Renal cortical epithelial cell (primary cell): ENCODE data around the gene OIT3. TPM values are rescaled to one million over a fixed set of nuclear protein-coding genes. Genes with fewer than 3 reads are reported as not detected.
A peak's percentile ranks its signal among the peaks of the same experiment; 100 is the strongest.

Experiments
- DNase-seq: peaks from one replicate; pipeline ENCODE4 v3.0.0-alpha.2; 2011; ENCODE audit warnings: low read depth
- total RNA-seq: library from RNA; depleted of rRNA; stranded (reverse); fragments of >200 nt; gene quantifications from 2 replicates; pipeline ENCODE4 v1.2.3, GENCODE V29; 2014

Gene OIT3
- total RNA-seq, 1 donor from 2014 or later: 0.25 TPM

DNA sequence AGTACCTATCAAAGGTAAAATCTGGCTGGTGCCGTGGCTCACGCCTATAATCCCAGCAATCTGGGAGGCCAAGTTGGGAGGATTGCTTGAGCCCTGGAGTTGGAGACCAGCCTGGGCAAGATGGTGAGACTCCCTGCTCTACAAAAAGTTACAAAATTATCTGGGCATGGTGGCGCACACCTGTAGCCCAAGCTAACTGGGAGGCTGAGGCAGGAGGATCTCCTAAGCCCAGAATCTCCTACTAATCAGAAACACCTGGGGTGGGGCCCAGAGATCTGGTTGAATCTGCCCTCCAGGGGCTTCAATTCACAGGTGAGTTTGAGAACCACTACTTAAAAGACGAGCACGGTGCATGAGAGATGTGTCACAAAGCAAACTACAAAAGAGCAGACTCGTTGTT, 58.6 kb downstream of the OIT3 start:
- DNase-seq: no peak

DNA sequence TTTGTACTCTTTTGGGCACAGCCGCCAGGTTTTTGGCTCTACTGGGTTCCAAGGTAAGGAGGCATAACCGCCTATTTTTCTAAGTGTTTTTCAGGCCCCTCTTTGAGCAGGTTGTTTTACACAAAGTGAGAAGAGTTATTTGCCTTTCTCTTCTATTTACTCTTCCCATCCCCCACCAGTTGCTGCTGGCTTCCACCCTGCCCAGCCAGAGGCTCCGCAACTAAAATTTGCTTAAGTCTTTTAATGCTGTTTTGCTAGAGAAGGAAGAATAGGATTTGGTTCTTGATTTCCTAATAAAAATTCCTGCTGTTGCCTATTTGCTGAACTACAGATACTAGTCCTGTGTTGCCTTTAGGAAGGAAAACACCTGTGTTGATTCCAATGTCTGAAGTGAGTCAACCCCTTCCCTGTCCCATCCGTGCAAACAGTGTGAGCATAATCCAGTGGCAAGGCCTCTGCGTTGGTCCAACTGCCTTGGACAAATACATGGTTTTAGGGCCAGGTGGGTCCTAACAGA, 59.2 kb downstream of the OIT3 start:
- no peak for DNase-seq

DNA sequence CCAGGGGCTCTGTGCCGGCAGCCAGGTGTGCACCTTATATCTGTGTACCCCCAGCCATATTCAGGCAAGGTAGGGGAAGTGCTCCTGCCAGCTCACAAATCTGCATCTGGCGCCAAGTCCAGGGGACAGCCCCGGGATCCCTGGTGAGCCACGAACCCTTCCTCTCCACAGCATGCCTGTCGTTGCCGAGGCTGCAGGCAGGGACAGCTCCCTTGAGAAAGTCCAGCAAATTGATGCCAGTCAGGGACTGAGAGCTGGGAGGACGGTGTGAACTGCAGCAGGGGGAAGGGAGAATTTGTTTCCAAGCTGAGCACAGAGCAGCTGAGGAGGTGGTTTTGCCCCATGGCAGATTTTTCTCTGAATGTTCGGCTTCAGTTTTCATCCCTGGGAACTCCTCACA, 60.1 kb downstream of the OIT3 start:
- no peak for DNase-seq

DNA sequence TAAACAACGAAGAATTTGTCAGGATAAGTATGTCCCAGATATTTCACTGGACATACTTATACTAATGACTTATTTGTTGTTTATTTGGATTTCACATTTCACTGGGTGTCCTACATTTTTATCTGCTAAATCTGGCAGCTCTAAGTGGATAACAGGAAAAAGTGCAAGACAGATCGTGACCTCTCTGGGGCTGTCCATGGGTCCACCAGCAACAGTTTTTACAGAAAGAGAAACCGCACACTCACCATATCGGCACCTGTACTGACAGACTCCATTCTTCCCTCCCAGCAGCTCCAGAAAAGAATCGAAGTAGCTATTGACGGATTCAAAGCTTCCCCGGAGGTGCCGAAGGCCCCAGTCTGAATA, 60.7 kb downstream of the OIT3 start:
- no peak for DNase-seq

DNA sequence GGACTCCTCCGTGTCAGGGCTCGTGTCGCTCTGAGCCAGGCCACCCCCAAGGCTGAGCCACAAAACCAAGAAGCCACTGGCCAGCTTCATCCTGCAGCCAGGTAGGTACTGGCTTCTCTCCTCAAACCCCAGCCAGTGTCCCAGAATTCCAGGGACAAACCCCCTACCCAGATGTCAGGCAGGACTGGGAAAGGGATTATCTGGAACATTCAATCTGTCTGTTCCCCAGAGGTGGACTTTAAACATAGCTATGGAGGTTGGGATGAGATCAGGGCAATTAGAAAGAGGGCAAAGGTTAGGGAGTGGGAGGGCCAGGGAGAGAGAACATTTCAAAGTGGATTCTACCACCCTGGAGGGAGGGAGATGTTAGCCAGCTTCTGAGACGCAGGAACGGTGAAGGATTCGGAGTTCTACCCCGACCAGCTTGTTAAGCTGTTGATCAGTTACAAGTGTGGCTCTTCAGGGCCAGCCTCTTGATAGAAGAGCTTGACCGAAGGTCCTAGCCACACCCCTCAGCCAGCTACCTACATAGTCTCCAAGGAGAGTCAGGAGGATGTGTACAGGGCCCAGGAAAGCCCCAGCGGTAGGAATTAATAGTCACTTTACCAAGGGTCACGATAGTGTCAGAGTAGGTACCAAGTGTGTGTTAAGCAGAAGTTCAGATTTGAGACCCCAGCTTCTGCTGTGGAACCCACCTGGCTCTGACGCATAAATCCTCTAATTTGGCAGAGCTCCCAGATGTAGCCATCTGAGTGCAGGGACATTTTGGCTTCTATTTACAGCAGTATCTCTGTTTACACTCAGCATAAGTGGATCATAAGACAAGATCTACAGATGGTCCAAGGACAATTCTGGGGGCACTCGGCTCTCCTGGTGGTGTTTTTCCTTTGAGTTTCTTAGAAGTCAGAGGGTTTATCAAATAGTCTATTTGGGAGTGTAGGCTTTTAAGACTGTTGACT, 61.3 kb downstream of the OIT3 start, which contains the start of gene PLA2G12B:
PLA2G12B (minus strand) TSS at position 211 of the 959 bp plus-strand sequence; CDS start at position 90, 121 bp downstream.
- DNase-seq: peak; percentile 17

DNA sequence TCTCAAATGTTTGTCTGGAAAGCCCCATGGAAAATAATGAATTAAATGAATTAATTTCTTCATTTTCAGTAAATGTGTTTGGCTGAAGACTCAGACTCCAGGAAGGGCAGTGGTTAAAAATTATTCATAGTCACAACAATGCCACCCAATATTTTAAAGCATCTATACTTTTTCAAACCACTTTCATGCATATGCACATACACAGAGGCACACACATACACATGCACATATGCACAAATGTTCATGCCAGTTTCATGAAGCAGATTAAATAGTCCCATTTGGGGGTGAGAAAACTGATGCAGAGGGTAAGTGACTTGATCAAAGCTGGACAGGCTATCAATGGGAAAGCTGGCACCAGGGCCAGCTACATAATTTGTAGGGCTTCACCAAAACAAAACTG, 62.5 kb downstream of the OIT3 start:
- DNase-seq: no peak

DNA sequence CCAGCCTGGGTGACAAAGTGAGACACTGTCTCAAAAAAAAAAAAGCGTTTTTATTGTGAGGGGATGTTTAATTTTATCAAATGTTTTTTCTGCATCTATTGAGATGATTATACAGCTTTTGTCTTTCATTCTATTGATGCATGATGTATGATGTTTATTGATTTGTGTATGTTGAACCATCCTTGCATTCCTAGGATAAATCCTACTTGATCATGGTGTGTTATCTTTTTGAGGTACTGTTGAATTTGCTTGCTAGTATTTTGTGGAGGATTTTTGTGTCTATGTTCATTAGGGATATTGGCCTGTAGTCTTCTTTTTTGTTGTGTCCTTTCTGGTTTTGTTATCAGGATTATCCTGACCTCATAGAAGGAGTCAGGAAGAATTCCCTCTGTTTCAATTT, 83.3 kb downstream of the OIT3 start:
- DNase-seq: no peak

DNA sequence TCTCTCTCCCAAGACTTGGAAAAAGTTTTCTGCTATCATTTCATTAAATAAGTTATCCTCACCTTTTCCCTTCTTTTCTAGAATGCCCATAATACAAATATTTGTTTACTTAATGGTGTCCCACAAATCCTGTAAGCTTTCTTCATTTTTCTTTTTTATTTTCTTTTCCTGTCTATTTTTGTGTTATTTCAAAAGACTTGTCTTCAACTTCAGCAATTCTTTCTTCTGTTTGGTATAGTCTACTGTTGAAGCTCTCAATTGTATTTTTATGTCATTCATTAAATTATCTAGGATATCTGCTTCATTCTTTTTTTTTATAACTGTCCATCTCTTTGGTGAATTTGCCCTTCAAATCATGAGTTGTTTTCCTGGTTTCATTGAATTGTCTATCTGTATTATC, 86.2 kb downstream of the OIT3 start:
- no peak for DNase-seq

DNA sequence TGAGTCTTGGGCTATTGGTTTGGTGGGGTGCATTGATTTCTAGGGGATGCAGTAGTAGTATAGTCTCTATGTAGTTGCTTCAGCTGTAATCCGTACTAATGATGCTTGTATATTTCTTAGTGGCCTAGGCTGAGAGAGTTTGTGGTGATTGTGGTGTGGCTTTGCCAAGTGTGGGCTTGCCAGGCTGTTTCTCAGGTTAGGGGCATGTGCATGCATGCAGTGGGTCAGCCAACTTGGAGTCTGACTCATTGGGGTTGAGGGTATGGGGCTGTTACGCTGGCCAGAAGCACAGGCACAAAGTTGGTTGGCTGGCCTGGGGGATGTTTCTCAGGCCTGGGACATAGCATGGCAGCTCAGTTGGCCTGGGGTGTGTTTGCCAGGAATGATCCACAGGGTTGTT, 86.8 kb downstream of the OIT3 start:
- DNase-seq: no peak

DNA sequence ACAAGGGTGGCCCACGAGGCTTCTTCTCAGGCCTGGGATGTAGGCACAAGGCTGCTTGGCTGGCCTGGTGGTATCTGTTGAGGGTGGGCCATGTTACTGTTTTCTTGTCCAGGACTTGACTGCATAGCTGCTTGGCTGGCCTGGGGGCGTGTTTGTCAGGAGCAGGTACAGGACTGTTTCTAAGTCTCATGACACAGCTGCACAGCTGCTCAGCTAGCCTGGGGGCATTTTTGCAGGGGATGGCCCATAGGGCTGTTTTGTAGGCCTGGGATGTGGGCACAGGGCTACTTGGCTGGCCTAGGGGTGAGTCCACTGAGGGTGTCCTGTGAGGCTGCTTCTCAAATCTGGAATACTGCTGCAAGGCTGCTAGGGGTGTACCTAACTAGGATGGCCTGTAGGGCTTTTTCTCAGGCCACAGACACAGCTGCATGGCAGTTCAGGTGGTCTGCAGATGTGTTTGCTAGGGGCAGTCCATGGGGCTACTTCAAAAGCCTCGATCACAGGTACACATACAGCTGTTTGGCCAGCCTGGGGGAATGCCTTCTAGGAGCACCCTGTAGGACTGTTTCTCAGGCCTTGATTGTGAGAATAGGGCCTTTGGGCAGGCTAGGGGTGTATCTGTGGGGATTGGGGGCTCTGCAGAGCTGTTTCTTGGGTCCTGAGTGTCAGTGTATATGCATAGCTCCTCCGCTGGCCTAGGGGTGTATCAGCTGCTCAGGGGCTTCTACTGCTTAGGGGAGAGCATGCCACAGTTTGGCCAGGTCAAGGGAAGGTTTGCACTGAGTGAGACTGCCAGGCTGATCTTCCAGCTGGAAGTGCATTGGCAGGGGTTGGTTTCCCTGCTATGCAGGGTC, 87.7 kb downstream of the OIT3 start:
- DNase-seq: no peak

DNA sequence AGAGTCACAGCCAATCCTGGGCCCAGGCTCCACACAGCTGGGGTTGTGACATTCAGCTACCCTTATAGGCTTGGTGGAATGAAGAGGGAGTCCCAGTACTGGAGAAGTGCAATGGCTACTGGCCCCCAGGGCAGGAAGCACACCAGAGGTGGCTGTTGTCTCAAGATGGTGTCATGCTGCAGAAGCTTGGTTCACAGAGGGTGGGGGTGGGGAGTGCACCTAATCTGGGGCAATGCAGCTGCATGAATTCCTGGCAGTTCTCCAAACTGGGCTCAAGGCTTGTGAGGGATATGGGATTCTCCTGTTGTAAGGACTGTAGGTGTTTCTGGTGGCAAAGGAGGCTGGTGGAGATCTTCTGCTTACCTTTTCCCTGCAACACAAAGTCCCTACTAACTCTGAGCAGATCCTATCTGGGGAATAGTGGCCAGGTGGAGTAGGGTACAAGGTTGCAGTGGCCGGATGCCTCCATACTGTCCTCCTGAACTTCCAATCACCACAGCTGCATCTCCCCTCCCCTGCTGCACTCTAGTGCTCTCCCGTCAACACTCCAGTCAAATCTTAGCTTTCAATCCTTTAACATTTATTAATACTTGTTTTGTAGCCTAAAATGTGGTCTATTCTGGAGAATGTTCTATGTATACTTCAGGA, 88.5 kb downstream of the OIT3 start:
- peak; percentile 21 for DNase-seq

Other genes with a start within 250 kb of the OIT3 start
- gene MCU, start 201.6 kb upstream of the OIT3 start, total RNA-seq: 32.3 and 47.2 TPM in 2 replicates
- gene PLA2G12B, start 61.1 kb downstream of the OIT3 start, total RNA-seq: 0.05 TPM in 1 of 2 replicates, not detected in the other
- 184 and 302 TPM in 2 replicates for gene P4HA1, start 203.1 kb downstream of the OIT3 start, total RNA-seq
- 1.2 and 1.7 TPM in 2 replicates for gene NUDT13, start 216.7 kb downstream of the OIT3 start, total RNA-seq